ENCODE measurements around the gene DOCK8. TPM values are rescaled to one million over a fixed set of nuclear protein-coding genes. Genes with fewer than 3 reads are reported as not detected.

The DOCK8 gene
- total and polyA plus RNA-seq, 2 of the 13 experiments (the other 11 are each of a cell fraction or from before 2014, with no cell fraction given) = 0.28 to 0.38 TPM

- Histone ChIP-seq H3K4me2 (ENCODE audit: low read depth, low read length) (no peak overlapping the region), H3K36me3 (replicated peaks in 1 of 2; ENCODE audit: control insufficient read depth in 1 of 2, insufficient read depth in 2 of 2, low read length in 2 of 2) (no peaks in the 10 kb centered on the region), H3K4me3 (replicated peaks in 1 of 3; ENCODE audit: insufficient read depth in 1 of 3, low read depth in 2 of 3, low read length in 3 of 3) (no peak overlapping the region), H3K9ac (ENCODE audit: insufficient read depth, low read depth, low read length) (no peak overlapping the region), H3K79me2 (ENCODE audit: insufficient read depth, low read length) (no peaks in the 10 kb centered on the region), H3K27me3 (ENCODE audit: control insufficient read depth in 1 of 2, insufficient read depth in 2 of 2, low read length in 2 of 2) (no peaks in the 10 kb centered on the region), H3K4me1 (ENCODE audit: insufficient read depth, low read length) (no peaks in the 10 kb centered on the region), H3K27ac (ENCODE audit: extremely low read length, insufficient read depth, low read length) (no peak overlapping the region), H4K20me1 (ENCODE audit: insufficient read depth, low read length) (no peaks in the 10 kb centered on the region), H3K9me3 (ENCODE audit: low read length) (no peaks in the 10 kb centered on the region), H2AFZ (ENCODE audit: low read length) (no peak overlapping the region)
- FAIRE-seq (no peak), DNase-seq (ENCODE audit: low spot score) (no peak), ATAC-seq (no peak)
- in situ Hi-C loops (cut with HindIII; ENCODE audit: extremely low pct_ligation_motif_present, low pct_unique_long_range_greater_than_20kb) (no loop called here), intact Hi-C loops (cut with micrococcal nuclease; ENCODE audit: unreplicated experiment) (no loop called here)
- ChIA-PET CTCF (ENCODE audit: low intra/inter-chr PET ratio, low total read pairs) (no interaction called here), POLR2A (no interaction called here)
- BruUV-seq (replicated peaks) = no TSS peak
- TF ChIP-seq THAP11 (CRISPR knock-in tag; IDR thresholded peaks at IDR 0.05) (no peak), KLF11 (CRISPR knock-in tag; IDR thresholded peaks at IDR 0.05) (no peak)
- WGBS (ENCODE audit: low lambda C conversion rate) = 61% methylated on average over 5 of the region's 5 CpGs
These were observed 199.9 kb downstream of the DOCK8 start for GRCh38 chr9:414595-414994.

DNA sequence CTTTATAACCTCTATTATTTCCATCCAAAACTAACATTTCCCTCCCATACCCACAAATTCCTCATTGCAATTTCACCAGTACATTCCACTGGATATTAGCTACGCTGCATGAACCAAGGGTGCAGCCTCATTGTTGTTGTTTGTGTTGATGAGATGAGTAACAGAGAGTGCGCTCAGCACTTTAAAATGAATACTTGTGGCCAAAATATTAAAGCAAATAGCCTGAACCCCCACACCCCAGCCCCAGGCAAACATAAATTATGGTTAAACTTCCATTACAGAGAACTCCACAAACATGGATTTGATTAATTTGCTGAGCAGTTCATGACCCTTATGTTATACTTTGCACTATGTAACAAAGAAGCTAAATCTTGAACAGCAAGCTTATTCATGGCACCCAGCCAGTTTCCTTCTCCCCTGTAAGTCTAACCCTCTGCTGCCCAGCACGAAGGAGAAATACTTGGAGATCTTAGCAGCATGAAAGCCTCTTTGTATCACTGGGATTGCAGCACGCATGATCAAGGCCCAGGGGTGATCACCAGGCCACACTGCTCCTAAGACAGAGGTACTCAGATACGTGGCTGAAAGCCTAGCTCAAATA is 205.0 kb downstream of the DOCK8 start:
- in situ Hi-C loops (cut with HindIII; ENCODE audit: extremely low pct_ligation_motif_present, low pct_unique_long_range_greater_than_20kb) = no loop called here
- Histone ChIP-seq H3K9ac (ENCODE audit: insufficient read depth, low read depth, low read length) (no peak overlapping the region), H3K4me2 (ENCODE audit: low read depth, low read length) (no peak overlapping the region), H3K36me3 (replicated peaks in 1 of 2; ENCODE audit: control insufficient read depth in 1 of 2, insufficient read depth in 2 of 2, low read length in 2 of 2) (no peaks in the 10 kb centered on the region), H4K20me1 (ENCODE audit: insufficient read depth, low read length) (no peaks in the 10 kb centered on the region), H3K27me3 (ENCODE audit: control insufficient read depth in 1 of 2, insufficient read depth in 2 of 2, low read length in 2 of 2) (no peaks in the 10 kb centered on the region), H3K27ac (ENCODE audit: extremely low read length, insufficient read depth, low read length) (no peak overlapping the region), H2AFZ (ENCODE audit: low read length) (no peak overlapping the region), H3K4me1 (ENCODE audit: insufficient read depth, low read length) (no peaks in the 10 kb centered on the region), H3K79me2 (ENCODE audit: insufficient read depth, low read length) (no peaks in the 10 kb centered on the region), H3K4me3 (replicated peaks in 1 of 3; ENCODE audit: insufficient read depth in 1 of 3, low read depth in 2 of 3, low read length in 3 of 3) (no peak overlapping the region), H3K9me3 (ENCODE audit: low read length) (no peaks in the 10 kb centered on the region)
- BruUV-seq (replicated peaks) = no TSS peak
- FAIRE-seq = no peak
- ChIA-PET POLR2A (no interaction called here), CTCF (ENCODE audit: low intra/inter-chr PET ratio, low total read pairs) (no interaction called here)
- TF ChIP-seq ZSCAN9 (CRISPR knock-in tag; IDR thresholded peaks at IDR 0.05; ENCODE audit: borderline replicate concordance) = no peak
- DNase-seq (ENCODE audit: low spot score) = no peak
- intact Hi-C loops (cut with micrococcal nuclease; ENCODE audit: unreplicated experiment) = no loop called here
- WGBS (ENCODE audit: low lambda C conversion rate) = 35% methylated on average over 4 of the region's 5 CpGs
- no peak for ATAC-seq
